Testis (tissue), 2 donors: ENCODE measurements around the gene ZC3H4.

Experiments used
- POLR2A ChIP-seq: fragments of 450-650 bp; IDR thresholded peaks from one replicate; pipeline ENCODE4 v1.6.1; 2017; ENCODE audit warnings: antibody characterized with exemption, mild to moderate bottlenecking, moderate library complexity
- TF ChIP-seq, protein P1 (sequence below), 3 experiments: fragments of 450-650 bp in 2 of 3; fragments of 200-600 bp in 1 of 3; sonication (generic) in 1 of 3; IDR thresholded peaks; one replicate each; pipeline ENCODE4 v1.5.1; 2016 to 2019; ENCODE audit warnings: antibody characterized with exemption in 3 of 3, mild to moderate bottlenecking in 2 of 3, moderate library complexity in 1 of 3

GRCh38 chr19:47071731-47072130 is 41.8 kb downstream of the ZC3H4 start:
- TF ChIP-seq, protein P1, sequence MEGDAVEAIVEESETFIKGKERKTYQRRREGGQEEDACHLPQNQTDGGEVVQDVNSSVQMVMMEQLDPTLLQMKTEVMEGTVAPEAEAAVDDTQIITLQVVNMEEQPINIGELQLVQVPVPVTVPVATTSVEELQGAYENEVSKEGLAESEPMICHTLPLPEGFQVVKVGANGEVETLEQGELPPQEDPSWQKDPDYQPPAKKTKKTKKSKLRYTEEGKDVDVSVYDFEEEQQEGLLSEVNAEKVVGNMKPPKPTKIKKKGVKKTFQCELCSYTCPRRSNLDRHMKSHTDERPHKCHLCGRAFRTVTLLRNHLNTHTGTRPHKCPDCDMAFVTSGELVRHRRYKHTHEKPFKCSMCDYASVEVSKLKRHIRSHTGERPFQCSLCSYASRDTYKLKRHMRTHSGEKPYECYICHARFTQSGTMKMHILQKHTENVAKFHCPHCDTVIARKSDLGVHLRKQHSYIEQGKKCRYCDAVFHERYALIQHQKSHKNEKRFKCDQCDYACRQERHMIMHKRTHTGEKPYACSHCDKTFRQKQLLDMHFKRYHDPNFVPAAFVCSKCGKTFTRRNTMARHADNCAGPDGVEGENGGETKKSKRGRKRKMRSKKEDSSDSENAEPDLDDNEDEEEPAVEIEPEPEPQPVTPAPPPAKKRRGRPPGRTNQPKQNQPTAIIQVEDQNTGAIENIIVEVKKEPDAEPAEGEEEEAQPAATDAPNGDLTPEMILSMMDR (IDR thresholded peaks at IDR 0.05), result no peak
- no peak for TF ChIP-seq POLR2A
